ENCODE results near the gene KIAA1671.

- no peak for TF ChIP-seq CTCF (IDR thresholded peaks at IDR 0.05; ENCODE audit: low read length)
- no peak for TF ChIP-seq EZH2 (IDR thresholded peaks at IDR 0.05; ENCODE audit: borderline replicate concordance, low read length)
Measured at GRCh38 chr22:25008666-25009065, 56.1 kb downstream of the KIAA1671 start.
